Peyer's patch (tissue), 4 donors: ENCODE results near the gene BSPRY.

ENCODE experiments used
- CTCF ChIP-seq, 6 experiments: fragments of 450-650 bp in 4 of 6; fragments of 200-600 bp in 2 of 6; sonication (generic) in 1 of 6; IDR thresholded peaks; one replicate each; pipeline ENCODE4 v1.5.1; 2017 to 2019; ENCODE audit warnings: antibody characterized with exemption in 6 of 6, mild to moderate bottlenecking in 3 of 6, moderate library complexity in 1 of 6
- POLR2A ChIP-seq, 2 donors: fragments of 450-650 bp; IDR thresholded peaks; one replicate each; pipeline ENCODE4 v1.5.1; 2017; ENCODE audit warnings: antibody characterized with exemption in 2 of 2, mild to moderate bottlenecking in 2 of 2, moderate library complexity in 2 of 2

GRCh38 chr9:113416149-113416721, 66.9 kb downstream of the BSPRY start:
- TF ChIP-seq CTCF (IDR thresholded peaks at IDR 0.05) (no peak), POLR2A (IDR thresholded peaks at IDR 0.05) (no peak)
